DND-41 (cell line): ENCODE data around the gene MTPN.

Source experiments
- ATAC-seq: fragments of 200-7000 bp; cut with Tn5 transposase; 3 replicates; pipeline ENCODE4 v1.9.1; 2021; ENCODE audit warnings: low read depth; ENCODE audit not compliant: insufficient read depth
- DNase-seq: peaks from one replicate; pipeline ENCODE4 v3.0.0-alpha.2; 2020
- H2AFZ ChIP-seq: 2 replicates; pipeline ENCODE4 v1.6.0; 2012; ENCODE audit warnings: low read depth, low read length
- H3K27ac ChIP-seq: 2 replicates; pipeline ENCODE4 v1.5.1; 2012; ENCODE audit warnings: low read length, inconsistent platforms
- H3K27me3 ChIP-seq: fragments of 200-600 bp; sonication (generic); 2 replicates; pipeline ENCODE4 v1.6.0; 2012; ENCODE audit warnings: low read length, mild to moderate bottlenecking, inconsistent platforms; ENCODE audit not compliant: insufficient read depth, poor library complexity
- H3K36me3 ChIP-seq: 2 replicates; pipeline ENCODE4 v1.5.1; 2012; ENCODE audit warnings: low read length, inconsistent platforms; ENCODE audit not compliant: insufficient read depth
- H3K4me1 ChIP-seq: 2 replicates; pipeline ENCODE4 v1.5.1; 2012; ENCODE audit warnings: mild to moderate bottlenecking, low read length; ENCODE audit not compliant: insufficient read depth
- H3K4me2 ChIP-seq: 2 replicates; pipeline ENCODE4 v1.6.0; 2012; ENCODE audit warnings: mild to moderate bottlenecking, moderate library complexity, low read length, inconsistent platforms; ENCODE audit not compliant: insufficient read depth
- H3K4me3 ChIP-seq, 2 experiments: fragments of 200-600 bp in 1 of 2; shearing (Covaris generic) in 1 of 2; 2 replicates each; pipeline ENCODE4 v1.5.1; 2012 to 2016; ENCODE audit warnings: inconsistent platforms in 2 of 2, low read length in 2 of 2, mild to moderate bottlenecking in 2 of 2, low read depth in 1 of 2, moderate library complexity in 1 of 2
- H3K79me2 ChIP-seq: 2 replicates; pipeline ENCODE4 v1.6.0; 2012; ENCODE audit warnings: low read length, inconsistent platforms; ENCODE audit not compliant: insufficient read depth
- H3K9ac ChIP-seq: 2 replicates; pipeline ENCODE4 v1.6.0; 2012; ENCODE audit warnings: low read depth, mild to moderate bottlenecking, inconsistent platforms, low read length, moderate library complexity
- H3K9me3 ChIP-seq: 2 replicates; pipeline ENCODE4 v1.5.1; 2012; ENCODE audit warnings: low read length, moderate library complexity, mild to moderate bottlenecking, inconsistent platforms; ENCODE audit not compliant: insufficient read depth, severe bottlenecking
- H4K20me1 ChIP-seq: 2 replicates; pipeline ENCODE4 v1.6.0; 2012; ENCODE audit warnings: low read length; ENCODE audit not compliant: insufficient read depth
- EZH2 ChIP-seq: IDR thresholded peaks from 3 replicates; pipeline ENCODE4 v1.6.1; 2012; ENCODE audit warnings: borderline replicate concordance, low read depth, mild to moderate bottlenecking, moderate library complexity, low read length, inconsistent platforms; ENCODE audit not compliant: severe bottlenecking
- TF ChIP-seq, protein P1 (sequence below): IDR thresholded peaks from 2 replicates; pipeline ENCODE4 v1.5.1; 2012; ENCODE audit warnings: borderline replicate concordance, low read length, moderate library complexity, mild to moderate bottlenecking; ENCODE audit not compliant: poor library complexity, severe bottlenecking; ENCODE audit errors: extremely low read depth

Gene MTPN

GRCh38 chr7:135980665-135981180, 3.6 kb upstream of the MTPN start:
- Histone ChIP-seq H4K20me1 (peaks cover 12% of the 10 kb centered on the region; the same call in 1 of the 2 replicates), H3K9ac (peak overlapping the region; percentile 52), H3K4me3 (peak overlapping the region; percentile 29 to 62), H3K27ac (peak overlapping the region; percentile 74), H3K79me2 (peaks cover 24% of the 10 kb centered on the region), H3K4me2 (peak overlapping the region; percentile 70), H3K36me3 (peaks cover 4% of the 10 kb centered on the region), H3K9me3 (peaks cover 6% of the 10 kb centered on the region), H3K4me1 (peaks cover 54% of the 10 kb centered on the region), H2AFZ (peak overlapping the region; percentile 82), H3K27me3 (no peaks in the 10 kb centered on the region)
- ATAC-seq (peak; percentile 76), DNase-seq (peak; percentile 77)
- TF ChIP-seq, protein P1, sequence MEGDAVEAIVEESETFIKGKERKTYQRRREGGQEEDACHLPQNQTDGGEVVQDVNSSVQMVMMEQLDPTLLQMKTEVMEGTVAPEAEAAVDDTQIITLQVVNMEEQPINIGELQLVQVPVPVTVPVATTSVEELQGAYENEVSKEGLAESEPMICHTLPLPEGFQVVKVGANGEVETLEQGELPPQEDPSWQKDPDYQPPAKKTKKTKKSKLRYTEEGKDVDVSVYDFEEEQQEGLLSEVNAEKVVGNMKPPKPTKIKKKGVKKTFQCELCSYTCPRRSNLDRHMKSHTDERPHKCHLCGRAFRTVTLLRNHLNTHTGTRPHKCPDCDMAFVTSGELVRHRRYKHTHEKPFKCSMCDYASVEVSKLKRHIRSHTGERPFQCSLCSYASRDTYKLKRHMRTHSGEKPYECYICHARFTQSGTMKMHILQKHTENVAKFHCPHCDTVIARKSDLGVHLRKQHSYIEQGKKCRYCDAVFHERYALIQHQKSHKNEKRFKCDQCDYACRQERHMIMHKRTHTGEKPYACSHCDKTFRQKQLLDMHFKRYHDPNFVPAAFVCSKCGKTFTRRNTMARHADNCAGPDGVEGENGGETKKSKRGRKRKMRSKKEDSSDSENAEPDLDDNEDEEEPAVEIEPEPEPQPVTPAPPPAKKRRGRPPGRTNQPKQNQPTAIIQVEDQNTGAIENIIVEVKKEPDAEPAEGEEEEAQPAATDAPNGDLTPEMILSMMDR, result no peak
- no peak for TF ChIP-seq EZH2

DNA sequence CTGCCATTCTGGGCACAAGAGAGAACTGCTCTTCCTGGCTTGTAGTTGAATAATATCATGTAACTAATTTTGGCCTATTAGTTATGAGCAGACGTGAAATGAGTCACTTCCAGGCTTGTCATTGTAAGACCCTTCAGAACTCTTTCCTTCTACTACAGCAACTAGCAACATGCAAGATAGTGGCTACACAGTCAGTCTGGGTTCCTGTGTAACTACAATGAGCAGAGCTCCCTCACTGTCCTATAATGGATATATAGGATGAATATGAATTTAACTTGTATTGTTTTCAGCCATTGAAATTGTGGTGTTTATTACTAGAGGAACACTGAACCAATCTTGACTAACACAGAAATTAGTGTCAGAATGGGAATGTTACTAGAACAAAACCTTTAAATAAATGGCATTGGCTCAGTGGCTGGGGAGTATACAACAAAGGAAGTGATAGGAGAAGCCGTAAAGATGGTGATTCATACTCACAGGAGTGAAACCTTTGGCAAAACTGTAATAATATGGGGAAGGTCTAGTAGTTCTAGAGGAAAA, 2.9 kb upstream of the MTPN start:
- H2AFZ ChIP-seq, result peak overlapping the region; percentile 82
- H3K4me3 ChIP-seq, result peak overlapping the region in 1 of 2 experiments; percentile 62; a peak in 2 of 4 replicates
- no peaks in the 10 kb centered on the region for H3K9me3 ChIP-seq
- peak overlapping the region; percentile 70 for H3K4me2 ChIP-seq
- peaks cover 61% of the 10 kb centered on the region for H3K4me1 ChIP-seq
- no peaks in the 10 kb centered on the region for H3K27me3 ChIP-seq
- peaks cover 5% of the 10 kb centered on the region for H3K36me3 ChIP-seq
- no peak for ATAC-seq
- H4K20me1 ChIP-seq, result peaks cover 18% of the 10 kb centered on the region; the same call in 1 of the 2 replicates
- peaks cover 30% of the 10 kb centered on the region for H3K79me2 ChIP-seq
- no peak for DNase-seq
- peak overlapping the region; percentile 23 for H3K9ac ChIP-seq
- TF ChIP-seq, protein P1, result no peak
- no peak for TF ChIP-seq EZH2
- peak overlapping the region; percentile 65 for H3K27ac ChIP-seq

DNA sequence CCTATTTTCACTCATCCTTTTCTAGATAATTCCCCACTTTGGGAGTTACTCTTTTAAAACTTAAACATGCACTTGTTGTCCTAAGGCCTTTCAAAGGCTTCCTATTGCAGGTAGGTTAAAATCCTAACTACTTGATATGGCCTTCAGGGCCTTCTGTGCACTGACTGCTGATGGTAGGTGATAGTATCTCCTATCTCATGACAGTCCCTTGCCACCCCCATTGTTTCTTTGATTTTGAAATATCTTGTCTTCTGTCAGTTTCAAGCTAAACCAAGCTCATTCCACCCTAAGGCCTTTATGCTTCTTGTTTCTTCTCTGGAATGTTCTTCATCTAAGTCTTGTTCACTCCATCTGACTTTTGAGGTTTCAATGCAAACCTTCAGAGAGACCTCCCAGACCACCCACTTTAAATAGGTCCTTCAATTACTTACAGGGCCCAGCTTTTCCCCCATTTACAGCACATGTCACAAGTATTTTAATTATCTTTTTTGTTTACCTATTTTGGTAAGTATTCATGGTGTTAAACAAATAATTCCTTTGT, 2.4 kb upstream of the MTPN start:
- Histone ChIP-seq H3K9ac (peak overlapping the region; percentile 23; the same call in 1 of the 2 replicates), H3K27ac (peak overlapping the region; percentile 65; the same call in 1 of the 2 replicates), H3K27me3 (no peaks in the 10 kb centered on the region), H4K20me1 (peaks cover 20% of the 10 kb centered on the region; the same call in 1 of the 2 replicates), H3K9me3 (no peaks in the 10 kb centered on the region), H3K4me2 (peak overlapping the region; percentile 70; the same call in 1 of the 2 replicates), H3K36me3 (peaks cover 9% of the 10 kb centered on the region), H3K79me2 (peaks cover 35% of the 10 kb centered on the region), H2AFZ (peak overlapping the region; percentile 82), H3K4me1 (peaks cover 66% of the 10 kb centered on the region), H3K4me3 (no peak overlapping the region)
- DNase-seq (no peak), ATAC-seq (no peak)
- TF ChIP-seq, protein P1, result no peak
- no peak for TF ChIP-seq EZH2
